Neuronal stem cell (in vitro differentiated cells): ENCODE data around the gene PAQR6.

Experiments used
- DNase-seq: peaks from one replicate; pipeline ENCODE4 v3.0.0-alpha.2; 2013; ENCODE audit warnings: low spot score
- H2AFZ ChIP-seq: one replicate; pipeline ENCODE4 v1.6.1; 2013; ENCODE audit warnings: mild to moderate bottlenecking, low read length, inconsistent platforms
- H2AK5ac ChIP-seq: 2 replicates; pipeline ENCODE4 v1.6.1; 2013; ENCODE audit warnings: low read depth, mild to moderate bottlenecking, inconsistent platforms, low read length, moderate library complexity, mixed read lengths
- H2BK120ac ChIP-seq: 2 replicates; pipeline ENCODE4 v1.6.1; 2013; ENCODE audit warnings: low read depth, mild to moderate bottlenecking, inconsistent platforms, low read length, moderate library complexity, mixed read lengths
- H2BK12ac ChIP-seq: one replicate; pipeline ENCODE4 v1.6.1; 2013; ENCODE audit warnings: low read length, inconsistent platforms
- H2BK15ac ChIP-seq: 2 replicates; pipeline ENCODE4 v1.6.1; 2013; ENCODE audit warnings: mild to moderate bottlenecking, low read length, inconsistent platforms, mixed read lengths
- H2BK5ac ChIP-seq: one replicate; pipeline ENCODE4 v1.6.1; 2013; ENCODE audit warnings: inconsistent platforms, mild to moderate bottlenecking, low read length, moderate library complexity
- H3K14ac ChIP-seq: one replicate; pipeline ENCODE4 v1.6.1; 2013; ENCODE audit warnings: low read length, inconsistent platforms
- H3K18ac ChIP-seq: 2 replicates; pipeline ENCODE4 v1.6.1; 2013; ENCODE audit warnings: low read length, inconsistent platforms
- H3K23ac ChIP-seq: 2 replicates; pipeline ENCODE4 v1.6.1; 2013; ENCODE audit warnings: low read depth, mild to moderate bottlenecking, mixed read lengths, low read length, inconsistent platforms; ENCODE audit not compliant: poor library complexity
- H3K27ac ChIP-seq: replicated peaks from 3 replicates; pipeline ENCODE4 v1.5.1; 2013; ENCODE audit warnings: low read length, inconsistent platforms
- H3K27me3 ChIP-seq, 3 experiments: 2 replicates each; pipeline ENCODE4 v1.6.1; 2013; ENCODE audit warnings: low read length in 3 of 3, mild to moderate bottlenecking in 2 of 3, inconsistent platforms in 1 of 3, low read depth in 1 of 3, mixed read lengths in 1 of 3, moderate library complexity in 1 of 3; ENCODE audit not compliant: control insufficient read depth in 3 of 3, insufficient read depth in 3 of 3
- H3K36me3 ChIP-seq, 2 donors: replicated peaks in 1 of 2; 2 replicates each; pipeline ENCODE4 v1.6.1; 2013; ENCODE audit warnings: low read length in 2 of 2; ENCODE audit not compliant: control insufficient read depth in 2 of 2, insufficient read depth in 2 of 2
- H3K4ac ChIP-seq: 2 replicates; pipeline ENCODE4 v1.6.1; 2013; ENCODE audit warnings: inconsistent platforms, mild to moderate bottlenecking, low read length, moderate library complexity
- H3K4me1 ChIP-seq, 2 donors: 1 replicate in 1 of 2; 2 replicates in 1 of 2; pipeline ENCODE4 v1.6.1; 2013; ENCODE audit warnings: low read length in 2 of 2, low read depth in 1 of 2; ENCODE audit not compliant: control insufficient read depth in 2 of 2, insufficient read depth in 1 of 2
- H3K4me2 ChIP-seq: one replicate; pipeline ENCODE4 v1.6.1; 2013; ENCODE audit warnings: mild to moderate bottlenecking, low read length, inconsistent platforms; ENCODE audit not compliant: insufficient read depth, poor library complexity, severe bottlenecking
- H3K4me3 ChIP-seq, 2 donors: 2 replicates each; pipeline ENCODE4 v1.5.1; 2013; ENCODE audit warnings: low read length in 2 of 2, mild to moderate bottlenecking in 2 of 2, inconsistent platforms in 1 of 2, moderate library complexity in 1 of 2
- H3K79me1 ChIP-seq: one replicate; pipeline ENCODE4 v1.6.1; 2013; ENCODE audit warnings: low read depth, mild to moderate bottlenecking, inconsistent platforms, low read length, moderate library complexity
- H3K9ac ChIP-seq: one replicate; pipeline ENCODE4 v1.6.1; 2013; ENCODE audit warnings: mild to moderate bottlenecking, low read depth, low read length, inconsistent platforms; ENCODE audit not compliant: poor library complexity
- H3K9me3 ChIP-seq, 2 donors: replicated peaks in 1 of 2; 2 replicates each; pipeline versions ENCODE3 to v1.6.1; 2013; ENCODE audit warnings: low read length in 2 of 2, mild to moderate bottlenecking in 2 of 2, inconsistent platforms in 1 of 2, low read depth in 1 of 2, mixed read lengths in 1 of 2, moderate library complexity in 1 of 2; ENCODE audit not compliant: control insufficient read depth in 2 of 2, insufficient read depth in 1 of 2
- H4K8ac ChIP-seq: one replicate; pipeline ENCODE4 v1.6.1; 2013; ENCODE audit warnings: low read depth, mild to moderate bottlenecking, inconsistent platforms, low read length, moderate library complexity
- H4K91ac ChIP-seq: one replicate; pipeline ENCODE4 v1.6.1; 2013; ENCODE audit warnings: low read length, low read depth, mild to moderate bottlenecking, inconsistent platforms; ENCODE audit not compliant: poor library complexity
- WGBS, 2 donors: extraction: QIAGEN DNeasy Blood & Tissue Kit; methylation state at CpG; one replicate each; pipeline ENCODE4 v1.1.7; 2013; ENCODE audit warnings: missing lambda C conversion rate in 2 of 2, mixed read lengths in 1 of 2; ENCODE audit not compliant: insufficient read length in 2 of 2, insufficient replicate concordance in 1 of 2; ENCODE audit errors: extremely low coverage in 2 of 2; 5-methylcytosine and 5-hydroxymethylcytosine counted together

The PAQR6 gene

GRCh38 chr1:156242738-156243137 is 5.1 kb downstream of the PAQR6 start:
- no CpG with 5 or more reads among the region's 10 CpGs for WGBS, 2 donors
- Histone ChIP-seq H3K4me1 (peaks cover 2 to 11% of the 10 kb centered on the region in 2 donors), H3K36me3 (peaks cover 15 to 24% of the 10 kb centered on the region in 2 donors), H2AFZ (no peak overlapping the region), H2BK5ac (no peak overlapping the region), H3K27ac (no peak overlapping the region), H3K27me3 (no peaks in the 10 kb centered on the region), H2BK15ac (no peak overlapping the region), H3K4me3 (no peak overlapping the region), H3K14ac (no peak overlapping the region), H3K4ac (no peak overlapping the region), H2BK12ac (no peak overlapping the region), H3K9ac (no peak overlapping the region), H3K4me2 (no peak overlapping the region), H2BK120ac (no peak overlapping the region), H3K18ac (no peak overlapping the region), H4K91ac (no peak overlapping the region), H2AK5ac (no peak overlapping the region), H3K9me3 (no peaks in the 10 kb centered on the region), H3K79me1 (peaks cover 3% of the 10 kb centered on the region), H3K23ac (no peak overlapping the region), H4K8ac (no peak overlapping the region)
- DNase-seq = no peak

- Histone ChIP-seq H3K23ac (peak within 1 kb of the TSS; percentile 62), H2AK5ac (no peak within 1 kb of the TSS), H4K91ac (no peak within 1 kb of the TSS), H2BK15ac (no peak within 1 kb of the TSS), H3K4ac (no peak within 1 kb of the TSS), H2BK12ac (no peak within 1 kb of the TSS), H3K27me3 (no peaks in the 10 kb centered on the region), H3K4me3 (no peak within 1 kb of the TSS), H3K36me3 (peaks cover 15 to 31% of the 10 kb centered on the region in 2 donors), H2BK5ac (peak within 1 kb of the TSS; percentile 68), H3K9me3 (no peaks in the 10 kb centered on the region), H3K9ac (peak within 1 kb of the TSS; percentile 53), H4K8ac (no peak within 1 kb of the TSS), H3K79me1 (peaks cover 3% of the 10 kb centered on the region), H3K14ac (no peak within 1 kb of the TSS), H2AFZ (no peak within 1 kb of the TSS), H3K18ac (peak within 1 kb of the TSS; percentile 41), H3K4me1 (peaks cover under 1 to 5% of the 10 kb centered on the region in 2 donors), H3K4me2 (no peak within 1 kb of the TSS), H3K27ac (no peak within 1 kb of the TSS), H2BK120ac (no peak within 1 kb of the TSS)
- no CpG with 5 or more reads among the region's 14 CpGs for WGBS, 2 donors
- DNase-seq = no peak
Measured at GRCh38 chr1:156241926-156242325, 5.9 kb downstream of the PAQR6 start, which contains the start of gene BGLAP. Gene BGLAP, plus strand, starts transcription at chr1:156242184. Its CDS starts 48 bp downstream, at chr1:156242232.

GRCh38 chr1:156241311-156241811 is 6.5 kb downstream of the PAQR6 start:
- H3K4ac ChIP-seq = no peak overlapping the region
- no peak overlapping the region for H2BK12ac ChIP-seq
- peaks cover 3% of the 10 kb centered on the region for H3K79me1 ChIP-seq
- no peaks in the 10 kb centered on the region for H3K4me1 ChIP-seq
- peaks cover 18 to 37% of the 10 kb centered on the region in 2 donors for H3K36me3 ChIP-seq
- no peak overlapping the region for H3K4me3 ChIP-seq
- H3K18ac ChIP-seq = peak overlapping the region; percentile 41
- H4K91ac ChIP-seq = no peak overlapping the region
- H3K27ac ChIP-seq = no peak overlapping the region
- no peak overlapping the region for H2BK120ac ChIP-seq
- H3K14ac ChIP-seq = no peak overlapping the region
- WGBS, 2 donors = no CpG with 5 or more reads among the region's 15 CpGs
- H3K9me3 ChIP-seq = peaks cover 0 to under 1% of the 10 kb centered on the region in 2 donors
- H4K8ac ChIP-seq = no peak overlapping the region
- H2AFZ ChIP-seq = no peak overlapping the region
- H3K23ac ChIP-seq = peak overlapping the region; percentile 62
- H3K27me3 ChIP-seq = no peaks in the 10 kb centered on the region
- no peak overlapping the region for H2AK5ac ChIP-seq
- H2BK5ac ChIP-seq = peak overlapping the region; percentile 68
- no peak for DNase-seq
- peak overlapping the region; percentile 17 for H3K9ac ChIP-seq
- H3K4me2 ChIP-seq = no peak overlapping the region
- no peak overlapping the region for H2BK15ac ChIP-seq

- H3K23ac ChIP-seq = no peak overlapping the region
- H3K14ac ChIP-seq = no peak overlapping the region
- H3K79me1 ChIP-seq = peaks cover 2% of the 10 kb centered on the region
- no peak overlapping the region for H3K4me3 ChIP-seq
- H3K9ac ChIP-seq = no peak overlapping the region
- H2BK12ac ChIP-seq = no peak overlapping the region
- H3K9me3 ChIP-seq = peaks cover 0 to 4% of the 10 kb centered on the region in 2 donors
- H4K8ac ChIP-seq = no peak overlapping the region
- no peak overlapping the region for H3K27ac ChIP-seq
- no peak overlapping the region for H2AFZ ChIP-seq
- H2BK120ac ChIP-seq = no peak overlapping the region
- no peak overlapping the region for H2BK15ac ChIP-seq
- H3K18ac ChIP-seq = no peak overlapping the region
- H4K91ac ChIP-seq = no peak overlapping the region
- no peak overlapping the region for H3K4ac ChIP-seq
- H3K4me2 ChIP-seq = no peak overlapping the region
- H2BK5ac ChIP-seq = no peak overlapping the region
- no peak for DNase-seq
- peaks cover 37 to 62% of the 10 kb centered on the region in 2 donors for H3K36me3 ChIP-seq
- H3K27me3 ChIP-seq = no peaks in the 10 kb centered on the region
- no peak overlapping the region for H2AK5ac ChIP-seq
- H3K4me1 ChIP-seq = no peaks in the 10 kb centered on the region
- no CpG with 5 or more reads among the region's 5 CpGs for WGBS, 2 donors
Measured at GRCh38 chr1:156238248-156238647, 9.6 kb downstream of the PAQR6 start.
